H9 (cell line): ENCODE data around the gene PDZK1. TPM values are rescaled to one million over a fixed set of nuclear protein-coding genes. Genes with fewer than 3 reads are reported as not detected.

Experiments used
- DNase-seq: peaks from one replicate; pipeline ENCODE4 v3.0.0-alpha.2; 2017
- H2AFZ ChIP-seq: one replicate; pipeline ENCODE4 v1.6.1; 2013; ENCODE audit warnings: mild to moderate bottlenecking, low read length, control low read depth, moderate library complexity
- H2AK5ac ChIP-seq: 2 replicates; pipeline ENCODE4 v1.6.1; 2013; ENCODE audit warnings: low read length, control low read depth, mixed read lengths; ENCODE audit not compliant: insufficient read length
- H2BK120ac ChIP-seq: one replicate; pipeline ENCODE4 v1.6.1; 2013; ENCODE audit warnings: low read depth, mild to moderate bottlenecking, low read length, control low read depth, inconsistent platforms; ENCODE audit not compliant: poor library complexity, severe bottlenecking
- H2BK12ac ChIP-seq: 2 replicates; pipeline ENCODE4 v1.6.1; 2013; ENCODE audit warnings: low read length, control low read depth, mixed read lengths, low read depth; ENCODE audit not compliant: insufficient read length
- H2BK15ac ChIP-seq: 2 replicates; pipeline ENCODE4 v1.6.1; 2013; ENCODE audit warnings: low read depth, low read length, control low read depth
- H2BK20ac ChIP-seq: one replicate; pipeline ENCODE4 v1.6.1; 2013; ENCODE audit warnings: low read depth, mild to moderate bottlenecking, low read length, control low read depth, inconsistent platforms; ENCODE audit not compliant: poor library complexity, severe bottlenecking
- H2BK5ac ChIP-seq: 2 replicates; pipeline ENCODE4 v1.6.1; 2013; ENCODE audit warnings: low read length, control low read depth, mixed read lengths; ENCODE audit not compliant: insufficient read length
- H3K14ac ChIP-seq: 2 replicates; pipeline ENCODE4 v1.6.1; 2013; ENCODE audit warnings: low read length, control low read depth; ENCODE audit not compliant: insufficient read depth
- H3K18ac ChIP-seq: 2 replicates; pipeline ENCODE4 v1.6.1; 2013; ENCODE audit warnings: low read depth, mild to moderate bottlenecking, mixed read lengths, low read length, control low read depth; ENCODE audit not compliant: insufficient read length
- H3K23ac ChIP-seq: 2 replicates; pipeline ENCODE4 v1.6.1; 2013; ENCODE audit warnings: low read length, control low read depth, mixed read lengths, low read depth; ENCODE audit not compliant: insufficient read length
- H3K23me2 ChIP-seq: 2 replicates; pipeline ENCODE4 v1.6.1; 2013; ENCODE audit warnings: low read depth, mild to moderate bottlenecking, mixed read lengths, low read length, control low read depth; ENCODE audit not compliant: insufficient read length, poor library complexity, severe bottlenecking
- H3K27ac ChIP-seq: 2 replicates; pipeline ENCODE4 v1.5.1; 2013; ENCODE audit warnings: low read length, control low read depth, mixed read lengths, low read depth; ENCODE audit not compliant: insufficient read length
- H3K27me3 ChIP-seq: 2 replicates; pipeline ENCODE4 v1.6.1; 2013; ENCODE audit warnings: low read length, control low read depth, inconsistent platforms; ENCODE audit not compliant: insufficient read depth
- H3K4ac ChIP-seq: 2 replicates; pipeline ENCODE4 v1.6.1; 2013; ENCODE audit warnings: low read depth, mild to moderate bottlenecking, control low read depth, inconsistent platforms, low read length, moderate library complexity
- H3K4me1 ChIP-seq: 2 replicates; pipeline ENCODE4 v1.6.1; 2013; ENCODE audit warnings: low read length, control low read depth, inconsistent platforms; ENCODE audit not compliant: insufficient read depth
- H3K4me2 ChIP-seq: 2 replicates; pipeline ENCODE4 v1.6.1; 2013; ENCODE audit warnings: low read length, control low read depth, mixed read lengths; ENCODE audit not compliant: insufficient read length, insufficient read depth
- H3K56ac ChIP-seq: 2 replicates; pipeline ENCODE4 v1.6.1; 2013; ENCODE audit warnings: low read depth, mild to moderate bottlenecking, mixed read lengths, low read length, control low read depth; ENCODE audit not compliant: insufficient read length
- H3K79me1 ChIP-seq: 2 replicates; pipeline ENCODE4 v1.6.1; 2013; ENCODE audit warnings: low read depth, mild to moderate bottlenecking, moderate library complexity, low read length, control low read depth, inconsistent platforms; ENCODE audit not compliant: insufficient read depth, poor library complexity, severe bottlenecking
- H3K79me2 ChIP-seq: 2 replicates; pipeline ENCODE4 v1.6.1; 2013; ENCODE audit warnings: low read length, control low read depth, inconsistent platforms; ENCODE audit not compliant: insufficient read depth
- H3K9ac ChIP-seq: 2 replicates; pipeline ENCODE4 v1.6.1; 2013; ENCODE audit warnings: low read length, control low read depth, mixed read lengths; ENCODE audit not compliant: insufficient read length; ENCODE audit errors: extremely low read depth
- H3K9me3 ChIP-seq: one replicate; pipeline ENCODE4 v1.6.1; 2013; ENCODE audit warnings: low read depth, low read length, inconsistent platforms; ENCODE audit not compliant: control insufficient read depth
- H3T11ph ChIP-seq: one replicate; pipeline ENCODE4 v1.6.1; 2013; ENCODE audit warnings: mild to moderate bottlenecking, low read length, control low read depth, inconsistent platforms
- H4K20me1 ChIP-seq: one replicate; pipeline ENCODE4 v1.6.1; 2013; ENCODE audit not compliant: control insufficient read depth, insufficient read length, insufficient read depth
- H4K5ac ChIP-seq: 2 replicates; pipeline ENCODE4 v1.6.1; 2013; ENCODE audit warnings: low read depth, mild to moderate bottlenecking, mixed read lengths, low read length, control low read depth; ENCODE audit not compliant: insufficient read length
- H4K8ac ChIP-seq: replicated peaks from 2 replicates; pipeline ENCODE4 v1.6.1; 2013; ENCODE audit warnings: low read length, control low read depth, mixed read lengths, low read depth; ENCODE audit not compliant: insufficient read length
- H4K91ac ChIP-seq: 2 replicates; pipeline ENCODE4 v1.6.1; 2013; ENCODE audit warnings: low read depth, mild to moderate bottlenecking, moderate library complexity, mixed read lengths, low read length, control low read depth; ENCODE audit not compliant: insufficient read length
- H3K27ac Mint-ChIP-seq, 3 experiments: 2 replicates in 2 of 3; 3 replicates in 1 of 3; pipeline ENCODE4 v1.8.0; 2020 to 2021; ENCODE audit warnings: mixed read lengths in 3 of 3, mild to moderate bottlenecking in 1 of 3, moderate library complexity in 1 of 3
- H3K27me3 Mint-ChIP-seq: 2 replicates; pipeline ENCODE4 v1.8.0; 2021; ENCODE audit warnings: low read depth, mild to moderate bottlenecking, moderate library complexity, mixed read lengths
- H3K36me3 Mint-ChIP-seq, 3 experiments: 2 replicates in 2 of 3; 3 replicates in 1 of 3; pipeline ENCODE4 v1.8.0; 2020 to 2021; ENCODE audit warnings: low read depth in 3 of 3, mixed read lengths in 3 of 3; ENCODE audit not compliant: insufficient read depth in 1 of 3
- H3K4me1 Mint-ChIP-seq, 2 experiments: 2 replicates each; pipeline ENCODE4 v1.8.0; 2020; ENCODE audit warnings: mixed read lengths in 2 of 2
- H3K4me3 Mint-ChIP-seq, 2 experiments: 2 replicates in 1 of 2; 3 replicates in 1 of 2; pipeline ENCODE4 v1.8.0; 2020 to 2021; ENCODE audit warnings: mild to moderate bottlenecking in 2 of 2, mixed read lengths in 2 of 2, moderate library complexity in 1 of 2
- H3K9me3 Mint-ChIP-seq, 2 experiments: 2 replicates in 1 of 2; 3 replicates in 1 of 2; pipeline ENCODE4 v1.8.0; 2020; ENCODE audit warnings: mild to moderate bottlenecking in 2 of 2, mixed read lengths in 2 of 2, moderate library complexity in 1 of 2
- CTCF ChIP-seq: fragments of 200-600 bp; sonication (generic); conservative IDR thresholded peaks from 3 replicates; pipeline ENCODE4 v1.8.0; 2021; ENCODE audit warnings: antibody characterized with exemption, mild to moderate bottlenecking
- WGBS: extraction: QIAGEN DNeasy Blood & Tissue Kit; methylation state at CpG from one replicate; pipeline ENCODE4 v1.1.7; 2013; ENCODE audit warnings: missing lambda C conversion rate, low lambda C conversion rate, mixed read lengths; ENCODE audit not compliant: insufficient read length; ENCODE audit errors: extremely low coverage; 5-methylcytosine and 5-hydroxymethylcytosine counted together
- total RNA-seq: library from RNA; stranded (reverse); gene quantifications from 2 replicates; pipeline ENCODE4 v1.2.1, GENCODE V29; 2021

Gene PDZK1
- total RNA-seq, 1 experiment from 2014 or later, result not detected

- no peak for DNase-seq
- Histone ChIP-seq H2AK5ac (no peak overlapping the region), H3K14ac (no peak overlapping the region)
These were observed 4.3 kb downstream of the PDZK1 start for GRCh38 chr1:145702826-145703225.

More at GRCh38 chr1:145702826-145703225, 4.3 kb downstream of the PDZK1 start:
- Histone ChIP-seq H4K20me1 (no peaks in the 10 kb centered on the region), H3K9me3 (no peaks in the 10 kb centered on the region), H3K18ac (no peak overlapping the region), H3K79me1 (no peaks in the 10 kb centered on the region), H3K79me2 (no peaks in the 10 kb centered on the region), H4K91ac (no peak overlapping the region), H3K4ac (no peak overlapping the region), H4K8ac (no peak overlapping the region), H3T11ph (no peak overlapping the region), H3K23me2 (no peaks in the 10 kb centered on the region), H3K27me3 (no peaks in the 10 kb centered on the region), H3K27ac (no peak overlapping the region), H3K56ac (no peak overlapping the region), H3K4me1 (peaks cover 2% of the 10 kb centered on the region; the same call in 1 of the 2 replicates), H3K23ac (no peak overlapping the region), H2BK12ac (no peak overlapping the region), H2BK5ac (no peak overlapping the region), H2BK20ac (no peak overlapping the region), H3K4me2 (no peak overlapping the region), H2BK120ac (no peak overlapping the region), H2BK15ac (no peak overlapping the region), H2AFZ (no peak overlapping the region), H3K9ac (no peak overlapping the region), H4K5ac (no peak overlapping the region)
- H3K4me3 Mint-ChIP-seq, result no peak overlapping the region
- no peak overlapping the region for H3K27ac Mint-ChIP-seq
- no CpG with 5 or more reads among the region's 7 CpGs for WGBS
- H3K36me3 Mint-ChIP-seq, result no peaks in the 10 kb centered on the region
- H3K9me3 Mint-ChIP-seq, result no peaks in the 10 kb centered on the region
- no peak for TF ChIP-seq CTCF
- peaks cover 10 to 12% of the 10 kb centered on the region in 2 experiments; a peak in 3 of 4 replicates for H3K4me1 Mint-ChIP-seq
- H3K27me3 Mint-ChIP-seq, result peaks cover 5% of the 10 kb centered on the region
